ENCODE measurements around the gene PTPN2.

GRCh38 chr18:12766986-12767433, 117.0 kb downstream of the PTPN2 start:
- no peak for TF ChIP-seq POLR2AphosphoS5 (IDR thresholded peaks at IDR 0.05; ENCODE audit: borderline replicate concordance, low read depth, low read length)
- TF ChIP-seq EZH2 (IDR thresholded peaks at IDR 0.05) = no peak
- no peak for TF ChIP-seq FOXP2 (optimal IDR thresholded peaks at IDR 0.05; ENCODE audit: control extremely low read depth, extremely low read length, insufficient read depth)

All from SK-N-MC (cell line).